Keratinocyte (primary cell): ENCODE results near the gene DHRS12. TPM values are rescaled to one million over a fixed set of nuclear protein-coding genes. Genes with fewer than 3 reads are reported as not detected.
A peak's percentile ranks its signal among the peaks of the same experiment; 100 is the strongest.

Experiments used
- DNase-seq: peaks from one replicate; pipeline ENCODE4 v3.0.0-alpha.2; 2011; ENCODE audit warnings: low read depth, missing footprints, low spot score
- FAIRE-seq: peaks from 2 replicates; lab custom pipeline; 2011; peaks lifted over from hg19 to GRCh38; lab: Jason Lieb, UNC
- H2AFZ ChIP-seq: 2 replicates; pipeline ENCODE4 v1.6.0; 2012; ENCODE audit warnings: low read length, control low read depth, inconsistent platforms; ENCODE audit not compliant: control insufficient read depth
- H3K27ac ChIP-seq: 2 replicates; pipeline ENCODE4 v1.5.1; 2011; ENCODE audit warnings: low read length; ENCODE audit not compliant: control insufficient read depth, insufficient read depth
- H3K27me3 ChIP-seq: 3 replicates; pipeline ENCODE4 v1.6.0; 2011; ENCODE audit warnings: low read length; ENCODE audit not compliant: control insufficient read depth, insufficient read depth; ENCODE audit errors: extremely low read depth
- H3K36me3 ChIP-seq, 2 experiments: 2 replicates in 1 of 2; 3 replicates in 1 of 2; pipeline ENCODE4 v1.5.1; 2011; ENCODE audit warnings: low read length in 2 of 2, mild to moderate bottlenecking in 1 of 2; ENCODE audit not compliant: control insufficient read depth in 2 of 2, insufficient read depth in 2 of 2; ENCODE audit errors: extremely low read depth in 1 of 2
- H3K4me1 ChIP-seq: 3 replicates; pipeline ENCODE4 v1.5.1; 2011; ENCODE audit warnings: low read length; ENCODE audit not compliant: control insufficient read depth, insufficient read depth; ENCODE audit errors: extremely low read depth
- H3K4me2 ChIP-seq: 3 replicates; pipeline ENCODE4 v1.6.0; 2011; ENCODE audit warnings: low read depth, low read length; ENCODE audit not compliant: control insufficient read depth, insufficient read depth; ENCODE audit errors: extremely low read depth
- H3K4me3 ChIP-seq, 3 experiments: fragments of 200-600 bp in 1 of 3; sonication (generic) in 1 of 3; 2 replicates in 2 of 3; 3 replicates in 1 of 3; pipeline ENCODE4 v1.5.1; 2011 to 2016; ENCODE audit warnings: low read length in 3 of 3, mild to moderate bottlenecking in 3 of 3, control low read depth in 2 of 3, inconsistent platforms in 1 of 3, low read depth in 1 of 3, mixed read lengths in 1 of 3, mixed run types in 1 of 3, moderate library complexity in 1 of 3; ENCODE audit not compliant: control insufficient read depth in 2 of 3, insufficient read depth in 2 of 3; ENCODE audit errors: extremely low read depth in 1 of 3
- H3K79me2 ChIP-seq: 2 replicates; pipeline ENCODE4 v1.6.0; 2012; ENCODE audit warnings: low read length; ENCODE audit not compliant: control insufficient read depth, insufficient read depth
- H3K9ac ChIP-seq: 3 replicates; pipeline ENCODE4 v1.6.0; 2011; ENCODE audit warnings: low read length; ENCODE audit not compliant: control insufficient read depth, insufficient read depth; ENCODE audit errors: extremely low read depth
- H3K9me1 ChIP-seq: 3 replicates; pipeline ENCODE4 v1.6.0; 2011; ENCODE audit warnings: low read length; ENCODE audit not compliant: control insufficient read depth, insufficient read depth; ENCODE audit errors: extremely low read depth
- H3K9me3 ChIP-seq: 2 replicates; pipeline ENCODE4 v1.5.1; 2012; ENCODE audit warnings: low read depth, low read length; ENCODE audit not compliant: control insufficient read depth
- H4K20me1 ChIP-seq: 3 replicates; pipeline ENCODE4 v1.6.0; 2011; ENCODE audit warnings: low read length; ENCODE audit not compliant: control insufficient read depth, insufficient read depth; ENCODE audit errors: extremely low read depth
- EZH2 ChIP-seq: IDR thresholded peaks from one replicate; pipeline ENCODE4 v1.6.1; 2012; ENCODE audit warnings: inconsistent platforms, mild to moderate bottlenecking, low read length, moderate library complexity
- dilution Hi-C: fragments of 300-500 bp; cut with MboI; formaldehyde crosslinking; loops from one replicate; pipeline ENCODE4 v1.7.0; 2020; ENCODE audit warnings: low sequenced_read_pairs; ENCODE audit not compliant: extremely low pct_ligation_motif_present
- polyA plus RNA-seq, 5 experiments: library from polyadenylated mRNA; depleted of rRNA in 3 of 5; stranded (reverse) in 3 of 5; stranded (forward) in 1 of 5; unstranded in 1 of 5; fragments of >200 nt; gene quantifications; 1 replicate in 1 of 5; 2 replicates in 3 of 5; 3 replicates in 1 of 5; pipeline versions ENCODE4 v1.2.1 to v1.2.3, GENCODE V29; 2011 to 2012; ENCODE audit warnings: missing spikeins in 2 of 5, low read depth in 1 of 5, low replicate concordance in 1 of 5
- TF ChIP-seq, protein P1 (sequence below), 3 experiments: IDR thresholded peaks in 1 of 3; conservative IDR thresholded peaks in 1 of 3; optimal IDR thresholded peaks in 1 of 3; 2 replicates in 2 of 3; 3 replicates in 1 of 3; pipeline versions ENCODE3 to v1.5.1; 2011; ENCODE audit warnings: low read length in 3 of 3, mild to moderate bottlenecking in 3 of 3, moderate library complexity in 2 of 3, control low read depth in 1 of 3, inconsistent platforms in 1 of 3; ENCODE audit not compliant: insufficient read depth in 2 of 3; ENCODE audit errors: extremely low read depth in 1 of 3

DHRS12 gene
- polyA plus RNA-seq, 1 donor (not counting 4 experiments of a cell fraction or from before 2014, with no cell fraction given): 6.1 TPM

DNA sequence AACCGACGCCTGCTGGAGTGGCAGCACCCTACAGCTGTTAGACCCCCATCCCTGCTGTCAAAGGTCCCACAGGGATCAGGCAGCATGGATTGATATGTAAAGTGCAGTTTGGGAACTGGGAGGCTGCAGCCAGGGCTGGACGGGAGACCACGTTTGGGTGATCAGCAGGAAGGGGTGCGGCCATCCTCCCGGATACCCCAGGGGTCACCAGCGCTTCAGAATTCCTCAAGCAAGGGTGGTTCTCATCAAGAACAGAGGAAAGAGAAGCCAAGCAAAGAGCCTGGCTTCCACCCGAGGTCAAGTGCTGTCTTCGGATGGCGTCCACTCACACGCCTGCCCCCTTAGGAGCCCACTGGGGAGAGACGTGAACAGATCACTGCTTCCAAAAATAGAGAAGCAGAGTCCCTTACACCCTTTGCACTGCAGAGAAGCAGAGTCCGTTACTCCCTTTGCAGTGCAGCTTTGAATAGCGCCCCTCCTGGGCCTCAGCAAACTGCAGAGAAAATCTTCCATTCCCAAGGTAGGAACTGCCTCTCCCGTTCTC lies 35.5 kb downstream of the DHRS12 start:
- DNase-seq (no peak), FAIRE-seq (no peak)
- Histone ChIP-seq H3K9me1 (no peaks in the 10 kb centered on the region), H3K4me2 (no peak overlapping the region), H3K27ac (no peak overlapping the region), H3K27me3 (peaks cover under 1% of the 10 kb centered on the region), H3K9me3 (no peaks in the 10 kb centered on the region), H3K79me2 (no peaks in the 10 kb centered on the region), H3K4me3 (no peak overlapping the region), H3K4me1 (no peaks in the 10 kb centered on the region), H3K9ac (no peak overlapping the region), H3K36me3 (peaks cover 15 to 19% of the 10 kb centered on the region in 2 experiments), H2AFZ (no peak overlapping the region), H4K20me1 (no peaks in the 10 kb centered on the region)
- dilution Hi-C loops: no loop called here
- TF ChIP-seq EZH2: no peak
- TF ChIP-seq, protein P1, sequence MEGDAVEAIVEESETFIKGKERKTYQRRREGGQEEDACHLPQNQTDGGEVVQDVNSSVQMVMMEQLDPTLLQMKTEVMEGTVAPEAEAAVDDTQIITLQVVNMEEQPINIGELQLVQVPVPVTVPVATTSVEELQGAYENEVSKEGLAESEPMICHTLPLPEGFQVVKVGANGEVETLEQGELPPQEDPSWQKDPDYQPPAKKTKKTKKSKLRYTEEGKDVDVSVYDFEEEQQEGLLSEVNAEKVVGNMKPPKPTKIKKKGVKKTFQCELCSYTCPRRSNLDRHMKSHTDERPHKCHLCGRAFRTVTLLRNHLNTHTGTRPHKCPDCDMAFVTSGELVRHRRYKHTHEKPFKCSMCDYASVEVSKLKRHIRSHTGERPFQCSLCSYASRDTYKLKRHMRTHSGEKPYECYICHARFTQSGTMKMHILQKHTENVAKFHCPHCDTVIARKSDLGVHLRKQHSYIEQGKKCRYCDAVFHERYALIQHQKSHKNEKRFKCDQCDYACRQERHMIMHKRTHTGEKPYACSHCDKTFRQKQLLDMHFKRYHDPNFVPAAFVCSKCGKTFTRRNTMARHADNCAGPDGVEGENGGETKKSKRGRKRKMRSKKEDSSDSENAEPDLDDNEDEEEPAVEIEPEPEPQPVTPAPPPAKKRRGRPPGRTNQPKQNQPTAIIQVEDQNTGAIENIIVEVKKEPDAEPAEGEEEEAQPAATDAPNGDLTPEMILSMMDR (optimal IDR thresholded peaks at IDR 0.05 in 1 of 3, IDR thresholded peaks at IDR 0.05 in 1 of 3, conservative IDR thresholded peaks at IDR 0.05 in 1 of 3; ENCODE audit: extremely low read depth in 1 of 3, insufficient read depth in 2 of 3, low read length in 3 of 3): peak in 1 of 3 experiments; percentile 20

DNA sequence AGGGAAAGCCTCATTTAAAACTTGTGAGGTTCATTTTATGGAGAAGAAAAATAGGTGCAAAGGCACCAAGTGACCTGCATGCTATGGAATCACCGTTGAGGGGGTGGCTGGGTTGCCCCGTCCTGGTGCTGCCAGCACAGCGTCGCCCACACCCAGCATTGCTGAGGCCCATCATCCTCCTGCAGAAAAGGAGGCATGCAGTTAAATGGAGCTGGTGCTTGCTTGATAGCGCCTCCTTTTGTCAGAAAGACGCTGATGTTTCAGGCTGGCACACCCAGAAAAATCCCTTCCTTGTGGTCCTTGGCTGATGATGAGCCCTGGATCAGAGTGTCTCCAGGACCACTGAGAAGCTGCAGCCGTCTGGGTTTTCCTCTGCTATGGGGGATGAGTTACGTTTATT lies 36.9 kb downstream of the DHRS12 start:
- TF ChIP-seq, protein P1 (optimal IDR thresholded peaks at IDR 0.05 in 1 of 3, IDR thresholded peaks at IDR 0.05 in 1 of 3, conservative IDR thresholded peaks at IDR 0.05 in 1 of 3; ENCODE audit: extremely low read depth in 1 of 3, insufficient read depth in 2 of 3, low read length in 3 of 3): peak in 1 of 3 experiments; percentile 47
- TF ChIP-seq EZH2: no peak
- Histone ChIP-seq H3K27me3 (no peaks in the 10 kb centered on the region), H3K4me3 (no peak overlapping the region), H3K9me3 (no peaks in the 10 kb centered on the region), H3K4me1 (no peaks in the 10 kb centered on the region), H3K27ac (no peak overlapping the region), H3K79me2 (no peaks in the 10 kb centered on the region), H3K9ac (no peak overlapping the region), H3K36me3 (peaks cover 19 to 23% of the 10 kb centered on the region in 2 experiments), H3K9me1 (no peaks in the 10 kb centered on the region), H3K4me2 (no peak overlapping the region), H4K20me1 (no peaks in the 10 kb centered on the region), H2AFZ (no peak overlapping the region)
- DNase-seq (no peak), FAIRE-seq (no peak)
- dilution Hi-C loops: no loop called here
